Activated CD8-positive, alpha-beta memory T cell treated with anti-CD3 and anti-CD28 coated beads for 1 hour (primary cell): Measurements from ENCODE around the gene SPATA13.
"Not testable (repeated sequence)": the region's sequence is repeated elsewhere in the genome, so short reads cannot be mapped to it uniquely, and the experiment has no call there.

ENCODE experiments used
- DNase-seq, 2 donors: peaks; one replicate each; pipeline ENCODE4 v3.0.0-alpha.2; 2020; ENCODE audit warnings: low read depth in 1 of 2; ENCODE audit errors: extremely low read depth in 1 of 2

The SPATA13 gene

DNA sequence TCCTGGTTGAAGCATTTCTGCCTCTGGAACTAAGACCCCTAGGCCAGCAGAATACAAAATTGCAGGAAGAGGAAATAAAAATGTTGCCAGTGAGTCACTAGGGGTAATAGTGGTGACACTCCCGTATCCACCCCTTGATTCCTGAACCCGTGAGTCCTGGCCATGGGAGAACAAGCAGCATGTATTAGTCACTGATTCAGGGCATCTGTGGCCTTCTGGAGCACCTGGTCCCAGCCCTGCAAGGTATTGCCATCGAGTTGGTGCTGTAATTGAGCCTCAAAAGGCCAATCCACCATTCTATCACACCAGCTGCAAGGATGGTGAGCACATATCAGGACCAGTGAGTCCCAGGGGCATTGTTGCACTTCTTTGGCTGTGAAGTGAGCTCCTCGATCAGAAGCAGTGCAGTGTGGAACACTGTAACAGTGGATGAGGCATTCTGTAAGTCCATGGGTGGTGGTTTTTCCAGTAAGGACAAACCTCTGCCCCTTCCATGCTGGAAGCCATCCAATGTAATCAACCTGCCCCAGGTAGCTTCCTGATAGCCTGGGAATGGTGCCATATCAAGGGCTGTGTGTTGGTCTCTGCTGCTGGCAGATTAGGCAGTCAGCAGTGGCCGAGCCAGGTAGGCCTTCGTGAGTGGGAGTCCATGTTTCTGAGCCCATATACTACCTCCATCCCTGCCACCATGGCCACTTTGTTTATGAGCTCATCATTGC is 188.4 kb downstream of the SPATA13 start:
- DNase-seq = no peak

DNA sequence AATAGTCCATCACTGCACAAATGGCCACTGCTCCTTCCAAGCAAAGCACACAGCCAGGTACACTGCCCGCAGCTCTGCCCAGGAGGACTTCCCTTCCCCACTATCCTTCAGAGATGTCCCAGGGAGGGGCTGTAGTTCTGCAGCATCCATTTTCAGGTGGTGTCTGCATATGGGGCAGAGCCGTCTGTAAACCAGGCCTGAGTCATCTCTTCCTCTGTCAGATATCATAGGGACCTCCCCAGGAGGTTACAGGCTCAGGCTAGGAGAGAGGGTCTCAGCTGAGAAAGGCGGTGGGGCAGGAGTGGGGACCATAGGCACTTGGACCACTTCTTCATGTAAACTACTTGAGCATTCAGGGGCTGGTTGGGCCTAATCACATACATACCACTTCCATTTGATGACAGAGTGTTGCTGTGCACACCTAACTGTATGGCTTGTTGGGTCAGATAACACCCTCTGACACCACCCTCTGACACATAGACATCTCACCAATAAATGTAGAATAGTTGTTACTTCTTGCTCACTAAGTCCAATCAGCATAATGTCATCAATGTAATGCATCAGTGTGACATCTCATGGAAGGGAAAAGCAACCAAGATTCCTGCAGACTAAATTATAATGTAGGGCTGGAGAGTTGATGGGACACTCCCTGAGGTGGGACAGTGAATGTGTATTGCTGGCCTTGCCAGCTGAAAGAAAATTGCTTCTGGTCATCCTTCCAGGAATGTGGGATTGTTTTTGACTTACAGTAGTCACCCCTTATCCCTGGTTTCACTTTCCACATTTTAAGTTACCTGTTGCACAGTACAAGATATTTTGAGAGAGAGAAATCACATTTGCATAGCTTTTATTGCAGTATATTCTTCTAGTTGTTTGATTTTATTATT is 189.5 kb downstream of the SPATA13 start:
- not testable (repeated sequence) for DNase-seq

DNA sequence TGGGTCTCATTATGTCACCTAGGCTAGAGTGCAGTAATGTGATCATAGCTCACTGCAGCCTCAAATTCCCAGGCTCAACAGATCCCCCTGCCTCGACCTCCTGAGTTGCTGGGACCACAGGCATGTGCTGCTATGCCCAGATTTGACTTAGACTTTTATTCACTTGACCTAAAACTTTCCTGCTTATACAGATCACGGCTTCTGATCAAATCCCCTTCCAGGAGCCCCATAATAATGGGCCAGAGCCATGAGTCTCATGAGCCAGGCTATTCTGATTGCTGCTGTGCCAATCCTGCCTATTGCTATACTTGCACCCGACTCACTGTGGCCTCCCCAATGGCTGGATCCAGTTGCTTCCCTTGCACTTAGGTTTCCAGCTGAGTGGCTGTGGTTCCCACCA is 190.9 kb downstream of the SPATA13 start:
- DNase-seq = no peak

GRCh38 chr13:24353736-24354135 is 193.2 kb downstream of the SPATA13 start:
- no peak for DNase-seq

- DNase-seq = no peak
These were observed 194.6 kb downstream of the SPATA13 start for GRCh38 chr13:24355103-24355502.

- DNase-seq = no peak
These were observed 195.8 kb downstream of the SPATA13 start for GRCh38 chr13:24356270-24356669.
